ENCODE data around the gene CGN.

Gene CGN

GRCh38 chr1:151553659-151554058 lies 42.5 kb downstream of the CGN start:
- Histone ChIP-seq H3K9me3 (ENCODE audit: severe bottlenecking) (peaks cover 10% of the 10 kb centered on the region), H3K27ac (no peak overlapping the region; the same call in 1 of the 2 replicates), H3K4me3 (ENCODE audit: low read depth, low read length) (no peak overlapping the region), H3K27me3 (ENCODE audit: insufficient read depth, low read depth, severe bottlenecking) (no peaks in the 10 kb centered on the region), H3K36me3 (peaks cover 7% of the 10 kb centered on the region)
- DNase-seq = no peak
- TF ChIP-seq CTCF (IDR thresholded peaks at IDR 0.05; ENCODE audit: low read depth, low read length) = no peak

DNA sequence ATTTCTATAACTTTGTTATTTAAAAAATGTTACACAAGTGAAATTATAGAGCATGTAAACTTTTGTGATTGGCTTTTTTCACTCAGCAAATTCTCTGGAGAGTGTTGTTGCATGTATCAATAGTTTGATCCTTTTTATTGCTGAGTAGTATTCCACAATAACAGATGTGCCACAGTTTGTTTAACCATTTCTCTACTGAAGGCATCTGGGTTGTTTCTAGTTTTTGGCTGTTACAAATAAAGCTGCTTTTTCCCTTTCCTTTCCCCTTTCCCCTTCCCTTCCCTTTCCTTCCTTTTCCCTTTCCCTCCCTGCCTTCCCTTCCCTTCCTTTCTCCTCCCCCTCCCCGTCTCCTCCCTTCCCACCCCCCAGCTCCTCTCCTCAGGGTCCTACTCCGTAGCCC lies 44.9 kb downstream of the CGN start:
- no peak for TF ChIP-seq CTCF (IDR thresholded peaks at IDR 0.05; ENCODE audit: low read depth, low read length)
- DNase-seq = no peak
- H3K27ac ChIP-seq = no peak overlapping the region
- no peaks in the 10 kb centered on the region for H3K9me3 ChIP-seq (ENCODE audit: severe bottlenecking)
- no peak overlapping the region for H3K4me3 ChIP-seq (ENCODE audit: low read depth, low read length)
- H3K27me3 ChIP-seq (ENCODE audit: insufficient read depth, low read depth, severe bottlenecking) = no peaks in the 10 kb centered on the region
- H3K36me3 ChIP-seq = no peaks in the 10 kb centered on the region

GRCh38 chr1:151562661-151563060 lies 51.5 kb downstream of the CGN start:
- peaks cover 47% of the 10 kb centered on the region for H3K36me3 ChIP-seq
- H3K9me3 ChIP-seq (ENCODE audit: severe bottlenecking) = no peaks in the 10 kb centered on the region
- no peak overlapping the region for H3K4me3 ChIP-seq (ENCODE audit: low read depth, low read length)
- no peaks in the 10 kb centered on the region for H3K27me3 ChIP-seq (ENCODE audit: insufficient read depth, low read depth, severe bottlenecking)
- no peak for DNase-seq
- no peak overlapping the region for H3K27ac ChIP-seq
- TF ChIP-seq CTCF (IDR thresholded peaks at IDR 0.05; ENCODE audit: low read depth, low read length) = no peak

GRCh38 chr1:151563376-151563775 lies 52.2 kb downstream of the CGN start:
- DNase-seq = no peak
- no peaks in the 10 kb centered on the region for H3K9me3 ChIP-seq (ENCODE audit: severe bottlenecking)
- H3K4me3 ChIP-seq (ENCODE audit: low read depth, low read length) = no peak overlapping the region
- H3K36me3 ChIP-seq = peaks cover 52% of the 10 kb centered on the region
- no peak overlapping the region for H3K27ac ChIP-seq
- H3K27me3 ChIP-seq (ENCODE audit: insufficient read depth, low read depth, severe bottlenecking) = no peaks in the 10 kb centered on the region
- no peak for TF ChIP-seq CTCF (IDR thresholded peaks at IDR 0.05; ENCODE audit: low read depth, low read length)

DNA sequence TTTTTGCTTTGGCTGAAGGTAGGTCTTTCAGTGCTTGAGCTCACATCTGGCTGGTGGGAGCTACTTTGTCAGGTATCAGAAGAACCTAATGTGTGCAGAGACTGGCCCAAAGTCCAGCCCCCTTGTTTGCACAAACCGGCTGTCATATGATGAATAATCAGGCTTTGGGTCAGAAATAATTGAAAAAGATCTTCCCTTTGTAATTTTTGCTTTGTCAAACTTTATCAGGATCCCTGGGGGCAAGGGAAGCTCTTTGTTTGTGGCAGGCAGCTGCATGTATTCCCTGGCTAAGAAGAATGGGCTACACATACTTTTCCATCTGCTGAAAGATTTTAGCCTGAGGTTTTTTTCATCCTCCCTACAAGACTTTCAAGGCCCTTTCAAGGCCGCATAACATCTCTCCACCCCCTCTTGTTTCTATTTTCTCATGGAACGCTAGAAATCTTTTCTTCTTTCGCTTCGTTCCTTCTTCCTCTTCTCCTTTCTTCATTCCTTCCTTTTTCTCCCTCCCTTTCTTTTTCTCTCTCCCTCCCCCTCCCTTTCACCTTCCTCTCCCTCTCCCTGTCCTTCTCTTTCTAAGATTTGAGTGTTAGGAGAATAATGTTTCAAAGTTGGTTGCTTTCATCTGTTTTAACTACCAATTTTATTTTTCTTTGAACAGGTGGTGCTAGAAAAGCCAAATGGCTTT lies 54.5 kb downstream of the CGN start:
- no peaks in the 10 kb centered on the region for H3K27me3 ChIP-seq (ENCODE audit: insufficient read depth, low read depth, severe bottlenecking)
- peaks cover 73% of the 10 kb centered on the region for H3K36me3 ChIP-seq
- H3K4me3 ChIP-seq (ENCODE audit: low read depth, low read length) = no peak overlapping the region
- DNase-seq = peak; percentile 5
- H3K27ac ChIP-seq = no peak overlapping the region
- no peak for TF ChIP-seq CTCF (IDR thresholded peaks at IDR 0.05; ENCODE audit: low read depth, low read length)
- no peaks in the 10 kb centered on the region for H3K9me3 ChIP-seq (ENCODE audit: severe bottlenecking)

DNA sequence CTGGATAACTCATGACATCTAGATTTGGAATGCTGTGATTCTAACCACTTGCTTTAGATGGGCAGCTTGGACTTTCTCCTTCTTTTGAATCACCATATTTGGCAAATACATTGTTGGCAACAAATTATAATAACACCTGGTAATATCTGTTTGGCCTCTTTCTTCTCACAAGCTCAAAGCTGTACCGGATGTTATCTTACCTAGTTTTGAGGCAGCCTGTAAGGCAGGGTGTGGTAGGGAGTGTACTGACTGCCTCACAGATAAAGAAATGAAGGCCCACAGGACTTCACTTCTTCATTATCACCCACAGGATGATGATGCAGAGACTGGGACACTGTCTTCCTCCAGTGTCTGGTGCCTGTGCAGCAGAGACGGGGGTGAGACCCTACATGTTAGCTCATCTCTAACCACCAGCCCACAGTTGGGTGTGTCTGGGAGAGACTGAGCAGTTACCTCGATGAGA lies 57.5 kb downstream of the CGN start:
- peak; percentile 6 for DNase-seq
- Histone ChIP-seq H3K27me3 (ENCODE audit: insufficient read depth, low read depth, severe bottlenecking) (no peaks in the 10 kb centered on the region), H3K27ac (no peak overlapping the region), H3K9me3 (ENCODE audit: severe bottlenecking) (no peaks in the 10 kb centered on the region), H3K36me3 (peaks cover 87% of the 10 kb centered on the region), H3K4me3 (ENCODE audit: low read depth, low read length) (no peak overlapping the region)
- no peak for TF ChIP-seq CTCF (IDR thresholded peaks at IDR 0.05; ENCODE audit: low read depth, low read length)

Data from WERI-Rb-1 (cell line).